Mammary epithelial cell (primary cell): ENCODE data around the gene IPO7.

Experiments
- CTCF ChIP-seq, 2 donors: IDR thresholded peaks in 1 of 2; conservative IDR thresholded peaks in 1 of 2; 2 replicates each; pipeline ENCODE4 v1.5.1; 2011 to 2012; ENCODE audit warnings: inconsistent platforms in 2 of 2, low read length in 2 of 2, mild to moderate bottlenecking in 2 of 2, control low read depth in 1 of 2, low read depth in 1 of 2; ENCODE audit not compliant: insufficient read depth in 1 of 2; ENCODE audit errors: extremely low read depth in 1 of 2
- EZH2 ChIP-seq: IDR thresholded peaks from 2 replicates; pipeline ENCODE4 v1.6.1; 2012; ENCODE audit warnings: low read length, inconsistent platforms, borderline replicate concordance

DNA sequence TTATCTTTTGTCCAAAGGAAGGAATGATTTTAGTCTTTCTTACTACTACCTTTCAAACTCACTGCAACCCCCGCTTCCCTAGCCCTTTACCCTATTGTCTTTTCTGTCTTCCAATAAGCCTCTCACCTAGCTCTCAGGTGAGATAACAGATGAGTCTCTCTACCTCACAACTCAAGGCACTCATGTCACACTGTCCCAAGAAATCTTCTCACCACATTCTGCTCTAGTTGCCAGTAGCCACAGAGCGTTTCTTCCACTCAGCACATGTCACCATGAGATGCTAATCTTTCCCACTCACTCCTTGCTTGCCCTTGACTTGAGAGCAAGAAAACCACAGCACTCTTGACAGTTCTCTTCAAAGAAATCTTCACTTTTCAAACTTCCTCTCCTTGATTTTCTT is 37.4 kb upstream of the IPO7 start:
- TF ChIP-seq EZH2, result no peak
- TF ChIP-seq CTCF (conservative IDR thresholded peaks at IDR 0.05 in 1 of 2, IDR thresholded peaks at IDR 0.05 in 1 of 2; ENCODE audit: extremely low read depth in 1 of 2, insufficient read depth in 1 of 2, low read depth in 1 of 2, low read length in 2 of 2), result no peak
